Heart left ventricle (tissue), 16 donors: Measurements from ENCODE around the gene SARM1. TPM values are rescaled to one million over a fixed set of nuclear protein-coding genes. Genes with fewer than 3 reads are reported as not detected.
A peak's percentile ranks its signal among the peaks of the same experiment; 100 is the strongest.

ENCODE experiments used
- ATAC-seq, 4 donors: fragments of 200-7000 bp; cut with Tn5 transposase; one replicate each; pipeline ENCODE4 v1.9.1; 2020 to 2022; ENCODE audit warnings: moderate library complexity in 4 of 4, mild to moderate bottlenecking in 3 of 4, moderate number of reproducible peaks in 1 of 4
- DNase-seq, 5 donors: peaks; one replicate each; pipeline ENCODE4 v3.0.0-alpha.2; 2020
- H3K27ac ChIP-seq, 12 donors: fragments of 200-600 bp; sonication (generic) in 4 of 12; one replicate each; pipeline versions ENCODE4 v1.5.0 to v1.8.0; 2016 to 2022; ENCODE audit warnings: mild to moderate bottlenecking in 2 of 12
- H3K27me3 ChIP-seq, 9 donors: fragments of 200-600 bp; sonication (generic) in 2 of 9; one replicate each; pipeline versions ENCODE4 v1.5.1 to v1.8.0; 2016 to 2022; ENCODE audit warnings: mild to moderate bottlenecking in 3 of 9
- H3K36me3 ChIP-seq, 9 donors: fragments of 200-600 bp; sonication (generic) in 2 of 9; one replicate each; pipeline versions ENCODE4 v1.5.0 to v1.8.0; 2018 to 2022; ENCODE audit warnings: mild to moderate bottlenecking in 2 of 9
- H3K4me1 ChIP-seq, 12 donors: fragments of 200-600 bp; sonication (generic) in 4 of 12; one replicate each; pipeline versions ENCODE4 v1.5.0 to v1.8.0; 2016 to 2022; ENCODE audit warnings: mild to moderate bottlenecking in 3 of 12
- H3K4me3 ChIP-seq, 12 donors: fragments of 200-600 bp; sonication (generic) in 4 of 12; one replicate each; pipeline versions ENCODE4 v1.5.0 to v1.8.0; 2017 to 2022; ENCODE audit warnings: mild to moderate bottlenecking in 9 of 12, moderate library complexity in 4 of 12
- H3K9me3 ChIP-seq, 12 donors: fragments of 200-600 bp; sonication (generic) in 4 of 12; one replicate each; pipeline versions ENCODE4 v1.5.0 to v1.8.0; 2016 to 2022; ENCODE audit warnings: mild to moderate bottlenecking in 1 of 12
- POLR2A ChIP-seq, 2 donors: fragments of 450-650 bp; IDR thresholded peaks; one replicate each; pipeline ENCODE4 v1.6.1; 2017; ENCODE audit warnings: antibody characterized with exemption in 2 of 2, mild to moderate bottlenecking in 2 of 2, moderate library complexity in 2 of 2
- WGBS, 4 donors: extraction: QIAGEN DNeasy Blood & Tissue Kit in 2 of 4; methylation state at CpG; one replicate each; pipeline versions ENCODE4 v1.1.5 to v1.1.7; 2013 to 2018; 5-methylcytosine and 5-hydroxymethylcytosine counted together
- intact Hi-C, 10 donors: fragments of 100-400 bp; cut with DNase I; formaldehyde crosslinking; loops; one replicate each; pipeline versions ENCODE4 v1.11.1 to v1.14.2; 2022
- polyA plus RNA-seq, 2 donors: library from polyadenylated mRNA; stranded (reverse); fragments of 200-250 nt; gene quantifications; one replicate each; pipeline ENCODE4 v1.2.3, GENCODE V29; 2013
- total RNA-seq, 9 donors: library from RNA; depleted of rRNA in 2 of 9; stranded (reverse); fragments of >200 nt in 2 of 9; fragmentation: NEBNext Ultra II Directional in 3 of 9; extraction: Animal tissue kit (Norgen Biotek cat#: 25700) in 3 of 9; gene quantifications; one replicate each; pipeline versions ENCODE4 v1.1.0 to v1.2.4, GENCODE V29; 2016 to 2023
- TF ChIP-seq, protein P1 (sequence below), 12 donors: fragments of 200-600 bp; sonication (generic) in 4 of 12; IDR thresholded peaks; one replicate each; pipeline versions ENCODE4 v1.5.0 to v1.8.0; 2018 to 2022; ENCODE audit warnings: antibody characterized with exemption in 12 of 12, mild to moderate bottlenecking in 5 of 12
- donor health status: ischemic (EF 13 %, LVEDD 7.1; RV severe dilation, severe dysfunction).
- donor health status: healthy with polysubstance abuse.
- donor health status: DM: no; HTN: yes; CAD: no.
- donor health status: DM: no; HTN: no; CAD: no.
- donor health status: ischemic (EF 25% LVEDD 6.9; RV normal size, moderate dysfunction).
- donor health status: ischemic (EF 25% LVEDD 5.7; RV mildly dilated, moderate dysfunction).
- donor health status: healthy.
- donor health status: DM: yes; HTN: yes; CAD: no.
- donor health status: ischemic (EF 35%, LVEDD 5.7; RV mildly dilated, moderate dysfunction).
- donor health status: nonischemic (EF 11% LVEDD 7.7; RV severe dilation, severe dysfunction).
- donor health status: DM: yes; HTN: yes; CAD: no.
- donor health status: PGD.
- donor health status: ischemic (EF 29% LVEDD 5.4; RV normal size, mild dysfunction).
- donor health status: nonischemic (EF 23%, LVEDD 6.1; RV moderate dilation, normal function).

SARM1 gene
- total and polyA plus RNA-seq, 11 donors = 3.7 to 11.3 (median 7.6) TPM

- TF ChIP-seq POLR2A (IDR thresholded peaks at IDR 0.05) = no peak
- TF ChIP-seq, protein P1, sequence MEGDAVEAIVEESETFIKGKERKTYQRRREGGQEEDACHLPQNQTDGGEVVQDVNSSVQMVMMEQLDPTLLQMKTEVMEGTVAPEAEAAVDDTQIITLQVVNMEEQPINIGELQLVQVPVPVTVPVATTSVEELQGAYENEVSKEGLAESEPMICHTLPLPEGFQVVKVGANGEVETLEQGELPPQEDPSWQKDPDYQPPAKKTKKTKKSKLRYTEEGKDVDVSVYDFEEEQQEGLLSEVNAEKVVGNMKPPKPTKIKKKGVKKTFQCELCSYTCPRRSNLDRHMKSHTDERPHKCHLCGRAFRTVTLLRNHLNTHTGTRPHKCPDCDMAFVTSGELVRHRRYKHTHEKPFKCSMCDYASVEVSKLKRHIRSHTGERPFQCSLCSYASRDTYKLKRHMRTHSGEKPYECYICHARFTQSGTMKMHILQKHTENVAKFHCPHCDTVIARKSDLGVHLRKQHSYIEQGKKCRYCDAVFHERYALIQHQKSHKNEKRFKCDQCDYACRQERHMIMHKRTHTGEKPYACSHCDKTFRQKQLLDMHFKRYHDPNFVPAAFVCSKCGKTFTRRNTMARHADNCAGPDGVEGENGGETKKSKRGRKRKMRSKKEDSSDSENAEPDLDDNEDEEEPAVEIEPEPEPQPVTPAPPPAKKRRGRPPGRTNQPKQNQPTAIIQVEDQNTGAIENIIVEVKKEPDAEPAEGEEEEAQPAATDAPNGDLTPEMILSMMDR (IDR thresholded peaks at IDR 0.05) = no peak
- peaks cover 4 to 99% (median 93%) of the 10 kb centered on the region in 9 donors for H3K36me3 ChIP-seq
- DNase-seq = no peak
- H3K27ac ChIP-seq = no peak overlapping the region
- no peaks in the 10 kb centered on the region for H3K9me3 ChIP-seq
- no peaks in the 10 kb centered on the region for H3K27me3 ChIP-seq
- intact Hi-C loops = no loop called here
- 77 to 82% (median 80%) methylated on average over 9 of the region's 9 CpGs for WGBS, 4 donors
- H3K4me1 ChIP-seq = peaks cover 0 to 66% (median 39%) of the 10 kb centered on the region in 12 donors
- no peak overlapping the region for H3K4me3 ChIP-seq
- ATAC-seq = peak in 1 of 4 donors; percentile 4
Measured at GRCh38 chr17:28344011-28344410, 27.5 kb upstream of the SARM1 start.

GRCh38 chr17:28344435-28344901, 27.0 kb upstream of the SARM1 start:
- H3K4me1 ChIP-seq = peaks cover 0 to 62% (median 35%) of the 10 kb centered on the region in 12 donors
- intact Hi-C loops = no loop called here

DNA sequence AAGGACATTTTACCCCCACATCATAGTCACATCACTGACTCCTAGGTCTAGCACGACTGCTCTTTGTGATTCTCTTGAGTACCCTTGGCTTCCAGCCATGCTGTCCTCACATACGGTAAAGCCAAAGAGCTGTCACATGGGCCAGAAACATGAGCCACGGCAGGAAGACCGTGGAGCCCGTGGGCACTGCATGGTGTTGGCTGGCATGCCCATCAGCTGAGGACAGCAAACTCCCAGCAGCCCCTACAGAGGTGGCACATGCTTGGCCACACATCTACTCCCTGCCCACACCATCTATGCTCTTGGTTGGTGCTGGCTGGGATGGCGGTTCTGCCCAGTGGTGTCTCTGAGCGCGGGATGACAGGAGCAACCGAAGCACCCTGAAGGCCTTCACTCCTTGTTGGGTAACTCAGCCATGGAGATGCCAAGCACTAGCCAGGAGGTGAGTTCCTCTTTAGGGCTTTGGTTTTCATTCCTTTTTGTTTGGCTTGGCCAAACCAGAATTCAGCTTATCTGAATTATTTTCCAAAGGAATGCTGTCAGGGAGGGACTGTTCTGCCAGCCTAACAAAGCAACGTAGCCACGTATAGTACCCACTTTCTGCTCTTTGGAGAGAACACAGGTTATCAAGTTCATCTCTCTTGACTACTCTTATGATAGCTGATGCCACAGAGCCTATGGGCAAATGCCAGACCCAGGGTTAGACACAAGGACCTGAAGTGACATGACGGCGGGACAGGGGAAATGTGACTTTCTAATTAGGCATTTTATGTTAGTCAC, 25.9 kb upstream of the SARM1 start:
- Histone ChIP-seq H3K4me3 (no peak overlapping the region), H3K9me3 (no peaks in the 10 kb centered on the region), H3K27me3 (no peaks in the 10 kb centered on the region), H3K36me3 (peaks cover 4 to 100% (median 96%) of the 10 kb centered on the region in 9 donors), H3K27ac (peak overlapping the region in 10 of 12 donors; percentile 8 to 68 (median 35)), H3K4me1 (peaks cover 0 to 53% (median 28%) of the 10 kb centered on the region in 12 donors)
- WGBS, 4 donors = 45 to 52% (median 48%) methylated on average over 13 of the region's 13 CpGs
- no peak for TF ChIP-seq POLR2A (IDR thresholded peaks at IDR 0.05)
- TF ChIP-seq, protein P1 (IDR thresholded peaks at IDR 0.05) = no peak
- ATAC-seq (peak; percentile 56 to 71 (median 64)), DNase-seq (peak in 4 of 5 donors; percentile 45 to 75 (median 67))
- intact Hi-C loops = no loop called here

More at GRCh38 chr17:28344435-28344901, 27.0 kb upstream of the SARM1 start:
- H3K9me3 ChIP-seq = no peaks in the 10 kb centered on the region
- H3K27me3 ChIP-seq = no peaks in the 10 kb centered on the region
- TF ChIP-seq POLR2A (IDR thresholded peaks at IDR 0.05) = no peak
- H3K36me3 ChIP-seq = peaks cover 4 to 100% (median 96%) of the 10 kb centered on the region in 9 donors
- WGBS, 4 donors = 79 to 90% (median 84%) methylated on average over 12 to 19 of the region's 19 CpGs
- no peak overlapping the region for H3K4me3 ChIP-seq
- peak overlapping the region in 3 of 12 donors; percentile 4 to 64 (median 29) for H3K27ac ChIP-seq
- no peak for DNase-seq
- ATAC-seq = peak in 1 of 4 donors; percentile 2

- 73 to 90% (median 83%) methylated on average over 2 of the region's 2 CpGs for WGBS, 4 donors
- no peaks in the 10 kb centered on the region for H3K27me3 ChIP-seq
- DNase-seq = no peak
- intact Hi-C loops = no loop called here
- peaks cover 0 to 47% (median 28%) of the 10 kb centered on the region in 12 donors for H3K4me1 ChIP-seq
- no peaks in the 10 kb centered on the region for H3K9me3 ChIP-seq
- H3K4me3 ChIP-seq = no peak overlapping the region
- TF ChIP-seq, protein P1 (IDR thresholded peaks at IDR 0.05) = no peak
- TF ChIP-seq POLR2A (IDR thresholded peaks at IDR 0.05) = no peak
- H3K36me3 ChIP-seq = peaks cover 4 to 100% (median 96%) of the 10 kb centered on the region in 9 donors
- no peak for ATAC-seq
- peak overlapping the region in 10 of 12 donors; percentile 8 to 68 (median 48) for H3K27ac ChIP-seq
Measured at GRCh38 chr17:28346199-28346580, 25.3 kb upstream of the SARM1 start.
